HepG2 (cell line): Measurements from ENCODE around the gene CARS1. TPM values are rescaled to one million over a fixed set of nuclear protein-coding genes. Genes with fewer than 3 reads are reported as not detected.

ENCODE experiments used
- ATAC-seq: fragments of 200-7000 bp; cut with Tn5 transposase; 3 replicates; pipeline ENCODE4 v1.9.1; 2020; ENCODE audit warnings: mild to moderate bottlenecking, moderate library complexity
- BruUV-seq: library from RNA; stranded (reverse); fragments of 400-500 nt; replicated peaks from 2 replicates; lab custom pipeline; 2021; lab: Mats Ljungman, UMichigan
- CTCF ChIA-PET: fragments of 300-600 bp; formaldehyde crosslinking; extraction: SDS; loops from one replicate; lab custom pipeline; 2021; ENCODE audit warnings: low total read pairs, inconsistent platforms, low intra/inter-chr PET ratio; lab: Yijun Ruan, JAX
- POLR2A ChIA-PET: fragments of 350-600 bp; sonication (Branson Sonifier 250); formaldehyde crosslinking; loops from one replicate; lab custom pipeline; 2020; ENCODE audit warnings: antibody characterized with exemption, inconsistent platforms; lab: Yijun Ruan, JAX
- DNase-seq: peaks from one replicate; pipeline ENCODE4 v3.0.0-alpha.2; 2015; ENCODE audit warnings: low spot score
- FAIRE-seq: peaks from 3 replicates; lab custom pipeline; 2011; peaks lifted over from hg19 to GRCh38; lab: Jason Lieb, UNC
- H2AFZ ChIP-seq: one replicate; pipeline ENCODE4 v1.6.1; 2011; ENCODE audit warnings: low read length, inconsistent platforms
- H3K27ac ChIP-seq: fragments of 300-600 bp; 3 replicates; pipeline ENCODE4 v1.8.0; 2011; ENCODE audit warnings: mixed run types, mild to moderate bottlenecking, mixed read lengths, low read length, inconsistent platforms; ENCODE audit not compliant: insufficient read depth; ENCODE audit errors: extremely low read length
- H3K27me3 ChIP-seq, 2 experiments: fragments of 200-600 bp in 1 of 2; 2 replicates in 1 of 2; 3 replicates in 1 of 2; pipeline versions ENCODE4 v1.6.0 to v1.8.0; 2011; ENCODE audit warnings: low read length in 2 of 2, mild to moderate bottlenecking in 2 of 2, moderate library complexity in 2 of 2, inconsistent platforms in 1 of 2; ENCODE audit not compliant: insufficient read depth in 2 of 2, control insufficient read depth in 1 of 2
- H3K36me3 ChIP-seq, 2 experiments: fragments of 200-600 bp in 1 of 2; replicated peaks in 1 of 2; 2 replicates in 1 of 2; 3 replicates in 1 of 2; pipeline versions ENCODE4 v1.5.1 to v1.8.0; 2011; ENCODE audit warnings: low read length in 2 of 2, inconsistent platforms in 1 of 2; ENCODE audit not compliant: insufficient read depth in 2 of 2, control insufficient read depth in 1 of 2
- H3K4me1 ChIP-seq: 2 replicates; pipeline ENCODE4 v1.5.1; 2012; ENCODE audit warnings: low read length, inconsistent platforms; ENCODE audit not compliant: insufficient read depth
- H3K4me2 ChIP-seq: 2 replicates; pipeline ENCODE4 v1.6.0; 2011; ENCODE audit warnings: low read depth, low read length, inconsistent platforms
- H3K4me3 ChIP-seq, 3 experiments: fragments of 200-600 bp in 1 of 3; sonication (generic), shearing (Covaris generic) in 1 of 3; replicated peaks in 1 of 3; 2 replicates each; pipeline ENCODE4 v1.5.1; 2011 to 2016; ENCODE audit warnings: low read length in 3 of 3, inconsistent platforms in 2 of 3, low read depth in 2 of 3, mild to moderate bottlenecking in 2 of 3, control low read depth in 1 of 3, mixed read lengths in 1 of 3; ENCODE audit not compliant: insufficient read depth in 1 of 3
- H3K79me2 ChIP-seq: one replicate; pipeline ENCODE4 v1.6.1; 2011; ENCODE audit warnings: low read length, inconsistent platforms; ENCODE audit not compliant: insufficient read depth
- H3K9ac ChIP-seq: 2 replicates; pipeline ENCODE4 v1.6.0; 2011; ENCODE audit warnings: mild to moderate bottlenecking, low read depth, low read length, inconsistent platforms; ENCODE audit not compliant: insufficient read depth
- H3K9me3 ChIP-seq: 2 replicates; pipeline ENCODE4 v1.5.1; 2012; ENCODE audit warnings: mild to moderate bottlenecking, low read length
- H4K20me1 ChIP-seq: 2 replicates; pipeline ENCODE4 v1.6.0; 2011; ENCODE audit warnings: inconsistent platforms, mild to moderate bottlenecking, low read length, moderate library complexity; ENCODE audit not compliant: insufficient read depth
- DRAP1 ChIP-seq: IDR thresholded peaks from 2 replicates; pipeline ENCODE4 v1.6.1; 2016; ENCODE audit warnings: missing genetic modification reagents, missing compliant biosample characterization
- HIC2 ChIP-seq: sonication (generic); formaldehyde crosslinking; IDR thresholded peaks from 2 replicates; pipeline ENCODE4 v1.9.0; 2022; ENCODE audit warnings: low read depth, missing genetic modification reagents
- KAT2B ChIP-seq: fragments of 150-350 bp; IDR thresholded peaks from 2 replicates; pipeline ENCODE4 v1.6.1; 2014; ENCODE audit warnings: low read depth, low read length, borderline replicate concordance
- REPIN1 ChIP-seq: sonication (generic); formaldehyde crosslinking; IDR thresholded peaks from 2 replicates; pipeline ENCODE4 v1.8.0; 2022; ENCODE audit warnings: missing genetic modification reagents, low read depth, mild to moderate bottlenecking, borderline replicate concordance
- TRAFD1 ChIP-seq: sonication (generic); formaldehyde crosslinking; IDR thresholded peaks from 2 replicates; pipeline ENCODE4 v1.5.1; 2020; ENCODE audit warnings: missing genetic modification reagents, mild to moderate bottlenecking, borderline replicate concordance
- ZBTB42 ChIP-seq: sonication (generic); formaldehyde crosslinking; IDR thresholded peaks from 2 replicates; pipeline ENCODE4 v1.5.0; 2020; ENCODE audit warnings: mild to moderate bottlenecking, missing genetic modification reagents
- WGBS: methylation state at CpG from one replicate; pipeline ENCODE4 v1.1.6; 2017; ENCODE audit warnings: low lambda C conversion rate; 5-methylcytosine and 5-hydroxymethylcytosine counted together
- in situ Hi-C: cut with HindIII; loops from 2 replicates; pipeline ENCODE4 v1.10.0; 2017; ENCODE audit warnings: low pct_unique_long_range_greater_than_20kb; ENCODE audit not compliant: extremely low pct_ligation_motif_present
- intact Hi-C: fragments of 100-400 bp; cut with micrococcal nuclease; formaldehyde crosslinking; loops from one replicate; pipeline ENCODE4 v1.10.0; 2022; ENCODE audit not compliant: unreplicated experiment
- polyA plus RNA-seq, 8 experiments: library from polyadenylated mRNA; depleted of rRNA in 3 of 8; stranded (reverse) in 7 of 8; unstranded in 1 of 8; fragments of >200 nt; fragmentation: Illumina TruSeq in 4 of 8; extraction: Trizol in 4 of 8; gene quantifications; 2 replicates each; pipeline versions ENCODE4 v1.2.1 to v1.2.3, GENCODE V29; 2011 to 2016; ENCODE audit warnings: low read depth in 4 of 8, missing spikeins in 1 of 8, mixed read lengths in 1 of 8; ENCODE audit not compliant: insufficient read depth in 1 of 8
- total RNA-seq, 5 experiments: library from RNA; depleted of rRNA; stranded (reverse); fragments of >200 nt; fragmentation: Illumina TruSeq; extraction: Trizol; gene quantifications; 2 replicates each; pipeline ENCODE4 v1.2.3, GENCODE V29; 2016; ENCODE audit warnings: low read depth in 1 of 5

CARS1 gene
- total and polyA plus RNA-seq, 2 of the 13 experiments (the other 11 are each of a cell fraction or from before 2014, with no cell fraction given) = 33.8 to 47.0 TPM

GRCh38 chr11:3026803-3027202 is 30.4 kb downstream of the CARS1 start:
- Histone ChIP-seq H3K27me3 (no peaks in the 10 kb centered on the region), H3K9me3 (no peaks in the 10 kb centered on the region), H3K79me2 (no peaks in the 10 kb centered on the region)
- 84% methylated on average over 8 of the region's 8 CpGs for WGBS
- TF ChIP-seq REPIN1 (CRISPR knock-in tag) (no peak), KAT2B (no peak), ZBTB42 (no peak), TRAFD1 (CRISPR knock-in tag) (no peak), HIC2 (CRISPR knock-in tag) (no peak), DRAP1 (CRISPR knock-in tag) (no peak)
- TF ChIP-seq, all 625 proteins: peak for 0
- Histone ChIP-seq H3K4me3 (no peak overlapping the region), H3K36me3 (peaks cover 16 to 58% of the 10 kb centered on the region in 2 experiments; a peak in 4 of 5 replicates), H4K20me1 (no peaks in the 10 kb centered on the region; the same call in 1 of the 2 replicates), H2AFZ (no peak overlapping the region), H3K27ac (no peak overlapping the region), H3K9ac (no peak overlapping the region), H3K4me1 (peaks cover 4% of the 10 kb centered on the region), H3K4me2 (no peak overlapping the region)
- ATAC-seq = no peak
- intact Hi-C loops (no loop called here), in situ Hi-C loops (no loop called here)
- FAIRE-seq = no peak
- POLR2A ChIA-PET = no interaction called here
- no peak for DNase-seq
- BruUV-seq = no TSS peak
- CTCF ChIA-PET = no interaction called here
